HCT116 (cell line): Measurements from ENCODE around the gene PEMT.

ENCODE experiments used
- CBX3 ChIP-seq: IDR thresholded peaks from 2 replicates; pipeline ENCODE4 v1.6.1; 2012; ENCODE audit warnings: low read depth
- EZH2 ChIP-seq: fragments of 200-600 bp; sonication (generic); IDR thresholded peaks from 2 replicates; pipeline ENCODE4 v1.6.1; 2017; ENCODE audit warnings: antibody characterized with exemption, mixed run types
- TF ChIP-seq, protein P1 (sequence below), 3 experiments: fragments of 200-600 bp in 1 of 3; sonication (generic) in 1 of 3; IDR thresholded peaks in 2 of 3; conservative IDR thresholded peaks in 1 of 3; 2 replicates each; pipeline ENCODE4 v1.5.1; 2012 to 2017; ENCODE audit warnings: low read depth in 2 of 3, low read length in 2 of 3, antibody characterized with exemption in 1 of 3, borderline replicate concordance in 1 of 3, control low read depth in 1 of 3, mild to moderate bottlenecking in 1 of 3, mixed read lengths in 1 of 3, mixed run types in 1 of 3, moderate library complexity in 1 of 3; ENCODE audit not compliant: insufficient read depth in 1 of 3

DNA sequence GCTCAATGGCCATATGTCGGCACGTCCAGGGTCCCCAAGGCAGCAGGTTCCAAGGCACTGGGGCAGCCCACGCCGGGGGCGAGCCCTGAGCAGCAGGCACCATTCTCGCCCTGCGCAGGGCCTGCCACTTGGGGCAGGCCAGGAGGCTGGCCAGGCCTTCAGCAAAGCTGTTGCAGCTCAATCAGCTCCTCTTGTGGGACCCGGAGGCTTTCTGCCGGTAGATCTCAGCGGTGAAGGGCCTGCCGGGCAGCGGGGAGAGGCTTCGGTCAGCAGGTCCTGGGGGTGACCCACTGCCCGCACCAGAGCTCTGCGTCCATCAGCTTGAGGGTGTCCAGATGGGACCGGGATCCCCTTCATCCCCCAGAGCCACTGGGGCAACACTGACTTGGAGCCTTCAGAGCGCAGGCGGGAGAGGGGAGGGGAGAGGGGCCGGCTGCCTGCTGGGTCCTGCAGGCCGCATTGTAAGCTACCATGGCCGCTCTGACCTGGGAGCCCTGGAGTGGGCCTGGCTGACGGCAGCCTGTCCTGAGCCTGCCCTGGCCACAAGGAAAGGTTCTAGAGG, 85.8 kb downstream of the PEMT start:
- TF ChIP-seq EZH2 (no peak), CBX3 (no peak)
- TF ChIP-seq, protein P1, sequence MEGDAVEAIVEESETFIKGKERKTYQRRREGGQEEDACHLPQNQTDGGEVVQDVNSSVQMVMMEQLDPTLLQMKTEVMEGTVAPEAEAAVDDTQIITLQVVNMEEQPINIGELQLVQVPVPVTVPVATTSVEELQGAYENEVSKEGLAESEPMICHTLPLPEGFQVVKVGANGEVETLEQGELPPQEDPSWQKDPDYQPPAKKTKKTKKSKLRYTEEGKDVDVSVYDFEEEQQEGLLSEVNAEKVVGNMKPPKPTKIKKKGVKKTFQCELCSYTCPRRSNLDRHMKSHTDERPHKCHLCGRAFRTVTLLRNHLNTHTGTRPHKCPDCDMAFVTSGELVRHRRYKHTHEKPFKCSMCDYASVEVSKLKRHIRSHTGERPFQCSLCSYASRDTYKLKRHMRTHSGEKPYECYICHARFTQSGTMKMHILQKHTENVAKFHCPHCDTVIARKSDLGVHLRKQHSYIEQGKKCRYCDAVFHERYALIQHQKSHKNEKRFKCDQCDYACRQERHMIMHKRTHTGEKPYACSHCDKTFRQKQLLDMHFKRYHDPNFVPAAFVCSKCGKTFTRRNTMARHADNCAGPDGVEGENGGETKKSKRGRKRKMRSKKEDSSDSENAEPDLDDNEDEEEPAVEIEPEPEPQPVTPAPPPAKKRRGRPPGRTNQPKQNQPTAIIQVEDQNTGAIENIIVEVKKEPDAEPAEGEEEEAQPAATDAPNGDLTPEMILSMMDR (IDR thresholded peaks at IDR 0.05 in 2 of 3, conservative IDR thresholded peaks at IDR 0.05 in 1 of 3; ENCODE audit: borderline replicate concordance in 1 of 3, insufficient read depth in 1 of 3, low read depth in 2 of 3, low read length in 2 of 3): no peak
